Activated T-helper 17 cell treated with anti-CD3 and anti-CD28 coated beads, Interleukin-2, amount 50 U/mL, for 72 hours (primary cell): ENCODE measurements around the gene OLFM1. TPM values are rescaled to one million over a fixed set of nuclear protein-coding genes. Genes with fewer than 3 reads are reported as not detected.
"Not testable (repeated sequence)": the region's sequence is repeated elsewhere in the genome, so short reads cannot be mapped to it uniquely, and the experiment has no call there.

ENCODE experiments used
- ATAC-seq: fragments of 150-1000 bp; cut with Tn5 transposase; replicated peaks from 2 replicates; pipeline ENCODE4 v1.10.0; 2021; ENCODE audit warnings: mild to moderate bottlenecking, moderate library complexity
- H3K27ac Mint-ChIP-seq: one replicate; pipeline ENCODE4 v1.8.0; 2022; ENCODE audit warnings: mixed read lengths
- H3K27me3 Mint-ChIP-seq: one replicate; pipeline ENCODE4 v1.8.0; 2022; ENCODE audit warnings: mixed read lengths
- H3K36me3 Mint-ChIP-seq: one replicate; pipeline ENCODE4 v1.8.0; 2022; ENCODE audit warnings: low read depth, mild to moderate bottlenecking, mixed read lengths
- H3K4me1 Mint-ChIP-seq: one replicate; pipeline ENCODE4 v1.8.0; 2022; ENCODE audit warnings: mixed read lengths
- H3K4me3 Mint-ChIP-seq: one replicate; pipeline ENCODE4 v1.8.0; 2022; ENCODE audit warnings: mild to moderate bottlenecking, mixed read lengths
- H3K9me3 Mint-ChIP-seq: one replicate; pipeline ENCODE4 v1.8.0; 2022; ENCODE audit warnings: mixed read lengths
- total RNA-seq, 2 donors: library from RNA; stranded (reverse); gene quantifications; one replicate each; pipeline ENCODE4 v1.2.3, GENCODE V29; 2022

The OLFM1 gene
- total RNA-seq, 2 donors from 2014 or later = 0.32 TPM; not detected in 1

DNA sequence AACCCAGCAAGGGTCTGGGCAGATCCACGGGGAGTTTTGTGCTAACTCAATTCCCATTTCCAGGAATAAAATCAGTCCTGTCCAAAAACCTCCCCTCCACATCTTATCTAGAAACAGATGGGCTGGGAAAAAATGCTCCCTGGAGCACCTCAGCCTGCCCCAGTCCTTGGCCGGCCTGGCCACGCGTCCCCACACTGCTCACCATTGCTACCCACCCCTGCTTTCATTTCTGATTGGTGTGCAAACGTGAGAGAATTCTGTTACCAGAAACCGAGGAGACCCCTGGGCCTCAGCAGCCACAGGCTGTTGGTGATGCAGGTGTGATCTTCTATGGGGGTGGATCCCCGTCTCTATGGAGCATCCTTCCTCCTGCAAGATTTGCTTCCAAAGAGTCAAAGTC is 38.0 kb upstream of the OLFM1 start:
- Mint-ChIP-seq H3K9me3 (no peaks in the 10 kb centered on the region), H3K4me1 (no peaks in the 10 kb centered on the region), H3K27ac (no peak overlapping the region), H3K36me3 (no peaks in the 10 kb centered on the region), H3K27me3 (peaks cover 34% of the 10 kb centered on the region), H3K4me3 (no peak overlapping the region)
- ATAC-seq = no peak

GRCh38 chr9:135050072-135050990 is 37.1 kb upstream of the OLFM1 start:
- H3K4me1 Mint-ChIP-seq = no peaks in the 10 kb centered on the region
- no peak overlapping the region for H3K4me3 Mint-ChIP-seq
- no peak overlapping the region for H3K27ac Mint-ChIP-seq
- no peak for ATAC-seq
- H3K27me3 Mint-ChIP-seq = peaks cover 40% of the 10 kb centered on the region
- H3K9me3 Mint-ChIP-seq = no peaks in the 10 kb centered on the region
- H3K36me3 Mint-ChIP-seq = no peaks in the 10 kb centered on the region

DNA sequence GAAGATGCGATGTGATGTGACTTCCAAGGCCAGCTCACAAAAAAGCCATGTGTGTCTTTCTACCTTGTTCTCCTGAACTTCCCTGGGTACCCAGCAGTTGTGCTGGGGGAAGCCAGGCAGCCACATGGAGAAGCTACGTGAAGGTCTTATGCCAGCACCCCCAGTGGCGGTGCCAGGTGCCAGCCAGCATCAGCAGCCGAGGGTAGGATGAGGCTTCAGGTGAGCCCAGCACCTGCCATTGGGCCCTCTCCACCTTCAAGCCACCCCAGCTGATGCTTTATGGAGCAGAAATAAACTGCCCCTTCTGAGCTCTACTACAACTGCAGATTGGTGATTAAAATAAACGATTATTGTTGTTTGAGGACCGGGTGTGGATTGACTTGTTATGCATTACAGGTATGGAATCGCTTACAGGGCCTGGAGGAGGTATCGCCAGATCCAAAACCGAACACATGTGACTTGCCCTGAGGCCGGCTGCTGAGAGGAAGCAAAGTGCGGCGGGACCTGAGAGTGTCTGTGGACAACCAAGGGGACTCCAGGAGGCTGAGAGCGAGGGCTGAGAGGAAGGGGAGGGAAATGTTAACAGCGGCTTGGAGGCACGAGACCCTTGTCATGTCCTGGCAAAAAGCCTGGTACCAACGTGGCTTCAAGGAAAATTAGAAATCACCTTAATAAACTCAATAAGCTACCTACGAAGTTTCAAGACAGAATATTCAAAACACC is 36.0 kb upstream of the OLFM1 start:
- H3K36me3 Mint-ChIP-seq = no peaks in the 10 kb centered on the region
- peaks cover 42% of the 10 kb centered on the region for H3K27me3 Mint-ChIP-seq
- ATAC-seq = no peak
- no peak overlapping the region for H3K4me3 Mint-ChIP-seq
- H3K9me3 Mint-ChIP-seq = no peaks in the 10 kb centered on the region
- H3K27ac Mint-ChIP-seq = no peak overlapping the region
- H3K4me1 Mint-ChIP-seq = no peaks in the 10 kb centered on the region

DNA sequence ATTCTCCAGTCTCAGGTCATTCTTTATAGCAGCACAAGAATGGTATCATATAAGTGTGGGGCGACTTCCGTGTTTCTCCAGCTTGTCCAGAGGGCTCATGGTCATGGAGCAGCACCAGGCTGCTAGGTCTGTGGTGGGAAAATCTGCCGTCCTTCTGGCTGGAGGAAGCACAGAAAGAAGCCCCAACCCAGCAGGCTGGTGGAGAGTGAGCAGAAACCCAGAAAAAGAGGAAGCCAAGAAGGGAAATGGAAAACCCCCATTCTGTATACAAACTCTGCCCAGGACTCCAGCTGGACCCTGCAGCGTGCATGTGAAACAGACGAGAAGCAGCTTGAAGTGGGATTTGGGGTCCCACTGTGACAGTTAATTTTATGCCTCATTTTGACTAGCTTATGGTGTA is 34.3 kb upstream of the OLFM1 start:
- no peak for ATAC-seq
- H3K4me1 Mint-ChIP-seq = no peaks in the 10 kb centered on the region
- H3K36me3 Mint-ChIP-seq = no peaks in the 10 kb centered on the region
- no peak overlapping the region for H3K27ac Mint-ChIP-seq
- no peak overlapping the region for H3K4me3 Mint-ChIP-seq
- H3K9me3 Mint-ChIP-seq = no peaks in the 10 kb centered on the region
- H3K27me3 Mint-ChIP-seq = peaks cover 49% of the 10 kb centered on the region

DNA sequence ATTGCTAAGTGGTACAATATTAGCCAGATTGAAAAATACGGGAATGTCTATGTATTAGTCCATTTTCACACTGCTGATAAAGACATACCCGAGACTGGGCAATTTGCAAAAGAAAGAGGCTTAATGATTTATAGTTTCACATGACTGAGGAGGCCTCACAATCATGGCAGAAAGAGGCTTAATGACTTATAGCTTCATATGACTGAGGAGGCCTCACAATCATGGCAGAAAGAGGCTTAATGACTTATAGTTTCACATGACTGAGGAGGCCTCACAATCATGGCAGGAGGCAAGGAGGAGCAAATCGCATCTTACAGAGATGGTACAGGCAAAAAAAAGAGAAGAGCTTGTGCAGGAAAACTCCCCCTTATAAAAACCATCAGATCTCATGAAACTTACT is 32.3 kb upstream of the OLFM1 start:
- Mint-ChIP-seq H3K4me3 (no peak overlapping the region), H3K27me3 (peaks cover 48% of the 10 kb centered on the region), H3K9me3 (no peaks in the 10 kb centered on the region), H3K4me1 (no peaks in the 10 kb centered on the region), H3K27ac (no peak overlapping the region), H3K36me3 (no peaks in the 10 kb centered on the region)
- ATAC-seq = no peak

- Mint-ChIP-seq H3K27ac (no peak overlapping the region), H3K4me3 (no peak overlapping the region), H3K27me3 (peaks cover 43% of the 10 kb centered on the region), H3K36me3 (no peaks in the 10 kb centered on the region), H3K9me3 (no peaks in the 10 kb centered on the region), H3K4me1 (no peaks in the 10 kb centered on the region)
- no peak for ATAC-seq
Observed at GRCh38 chr9:135056541-135056940, 30.9 kb upstream of the OLFM1 start.

DNA sequence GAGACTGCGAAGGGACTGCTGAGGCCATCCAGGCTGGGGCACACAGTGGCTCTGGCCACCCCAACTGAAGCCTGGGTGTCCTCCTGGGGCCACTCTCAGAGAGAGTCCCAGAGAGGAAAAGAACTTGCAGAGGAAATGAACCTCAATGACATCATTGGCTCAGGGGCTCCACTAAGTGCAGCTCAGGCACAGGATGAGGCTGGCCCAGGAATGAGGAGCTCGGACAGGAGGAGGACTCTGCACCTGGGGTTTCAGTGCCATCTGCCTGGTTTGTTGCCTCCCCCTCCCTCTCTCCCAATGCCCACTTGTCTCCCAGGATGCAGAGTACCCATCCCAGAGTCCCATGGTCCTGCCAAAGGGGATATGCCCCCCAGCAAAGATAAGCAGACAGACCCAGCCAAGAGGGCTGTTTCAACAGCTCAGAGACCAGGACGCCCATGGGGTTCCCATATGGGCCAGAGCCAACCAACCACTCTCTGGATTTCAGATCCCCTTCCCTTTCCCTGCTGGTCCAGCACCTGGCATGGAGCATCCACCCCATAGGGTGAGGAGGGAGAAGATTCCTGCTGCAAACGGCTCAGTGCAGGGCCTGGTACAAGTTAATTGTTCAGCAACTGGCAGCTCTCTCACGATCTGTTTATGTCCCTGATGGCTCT is 26.9 kb upstream of the OLFM1 start:
- no peak for ATAC-seq
- Mint-ChIP-seq H3K36me3 (no peaks in the 10 kb centered on the region), H3K4me1 (no peaks in the 10 kb centered on the region), H3K9me3 (peaks cover 7% of the 10 kb centered on the region), H3K27me3 (peaks cover 28% of the 10 kb centered on the region), H3K27ac (no peak overlapping the region), H3K4me3 (no peak overlapping the region)

DNA sequence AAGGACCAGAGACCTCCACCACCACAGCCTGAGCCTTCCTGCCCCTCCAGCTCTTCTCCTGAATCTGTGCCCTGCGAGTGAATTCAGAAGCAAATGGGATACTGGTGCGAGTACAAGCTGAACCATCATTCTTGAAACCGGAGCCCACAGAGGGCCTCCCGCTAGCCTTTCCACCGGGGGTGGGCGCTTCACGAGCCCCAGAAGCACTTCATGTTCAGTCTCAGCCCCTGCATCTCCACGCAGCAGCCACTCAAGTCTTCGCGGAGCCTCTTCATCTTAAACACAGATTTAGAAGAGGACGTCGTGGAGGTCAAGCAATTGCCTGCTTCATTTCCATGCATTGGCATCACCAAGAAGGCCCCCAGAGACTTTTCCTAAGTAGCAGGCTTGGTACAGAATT is 26.0 kb upstream of the OLFM1 start:
- Mint-ChIP-seq H3K4me1 (no peaks in the 10 kb centered on the region), H3K27ac (no peak overlapping the region), H3K4me3 (no peak overlapping the region), H3K27me3 (peaks cover 30% of the 10 kb centered on the region), H3K9me3 (peaks cover 7% of the 10 kb centered on the region), H3K36me3 (no peaks in the 10 kb centered on the region)
- ATAC-seq = no peak

GRCh38 chr9:135062254-135062653 is 25.2 kb upstream of the OLFM1 start:
- Mint-ChIP-seq H3K27me3 (peaks cover 26% of the 10 kb centered on the region), H3K4me1 (no peaks in the 10 kb centered on the region), H3K4me3 (no peak overlapping the region), H3K27ac (no peak overlapping the region), H3K36me3 (no peaks in the 10 kb centered on the region), H3K9me3 (peaks cover 7% of the 10 kb centered on the region)
- no peak for ATAC-seq

GRCh38 chr9:135063466-135063865 is 24.0 kb upstream of the OLFM1 start:
- H3K4me3 Mint-ChIP-seq, ATAC-seq, H3K4me1 Mint-ChIP-seq, H3K9me3 Mint-ChIP-seq, H3K36me3 Mint-ChIP-seq, H3K27ac Mint-ChIP-seq: not testable (repeated sequence)
- peaks cover 26% of the 10 kb centered on the region for H3K27me3 Mint-ChIP-seq

- H3K36me3 Mint-ChIP-seq, ATAC-seq, H3K27ac Mint-ChIP-seq, H3K4me3 Mint-ChIP-seq, H3K4me1 Mint-ChIP-seq, H3K9me3 Mint-ChIP-seq: not testable (repeated sequence)
- H3K27me3 Mint-ChIP-seq = peaks cover 27% of the 10 kb centered on the region
Observed at GRCh38 chr9:135063888-135064287, 23.6 kb upstream of the OLFM1 start.

- no peak overlapping the region for H3K4me3 Mint-ChIP-seq
- no peak for ATAC-seq
Observed at GRCh38 chr9:135065151-135065550, 22.3 kb upstream of the OLFM1 start.

DNA sequence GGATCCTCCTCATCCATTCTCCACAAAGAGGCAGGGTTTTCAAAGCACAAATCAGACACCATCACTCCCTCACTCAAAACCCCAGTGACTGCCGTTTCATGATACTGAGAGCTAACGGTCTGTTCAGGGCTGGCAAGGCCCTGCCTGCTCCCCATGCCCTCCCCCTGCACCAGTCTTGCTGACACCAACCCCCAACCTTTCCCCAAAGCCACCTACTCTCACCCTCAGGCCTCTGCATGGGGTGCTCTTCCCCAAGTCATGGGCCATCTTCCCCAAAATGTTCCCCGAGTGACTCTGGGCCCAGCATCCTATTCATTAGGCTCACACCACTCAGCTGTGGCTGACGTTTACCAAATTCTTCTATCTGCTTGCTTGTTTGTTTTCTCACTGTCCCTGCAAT is 21.7 kb upstream of the OLFM1 start:
- H3K27ac Mint-ChIP-seq = no peak overlapping the region
- peaks cover 7% of the 10 kb centered on the region for H3K9me3 Mint-ChIP-seq
- no peaks in the 10 kb centered on the region for H3K36me3 Mint-ChIP-seq
- ATAC-seq = no peak
- no peak overlapping the region for H3K4me3 Mint-ChIP-seq
- H3K27me3 Mint-ChIP-seq = peaks cover 35% of the 10 kb centered on the region
- H3K4me1 Mint-ChIP-seq = no peaks in the 10 kb centered on the region

More at GRCh38 chr9:135065151-135065550, 22.3 kb upstream of the OLFM1 start:
- no peak overlapping the region for H3K27ac Mint-ChIP-seq
- no peaks in the 10 kb centered on the region for H3K4me1 Mint-ChIP-seq
- no peaks in the 10 kb centered on the region for H3K36me3 Mint-ChIP-seq
- peaks cover 33% of the 10 kb centered on the region for H3K27me3 Mint-ChIP-seq
- peaks cover 7% of the 10 kb centered on the region for H3K9me3 Mint-ChIP-seq

DNA sequence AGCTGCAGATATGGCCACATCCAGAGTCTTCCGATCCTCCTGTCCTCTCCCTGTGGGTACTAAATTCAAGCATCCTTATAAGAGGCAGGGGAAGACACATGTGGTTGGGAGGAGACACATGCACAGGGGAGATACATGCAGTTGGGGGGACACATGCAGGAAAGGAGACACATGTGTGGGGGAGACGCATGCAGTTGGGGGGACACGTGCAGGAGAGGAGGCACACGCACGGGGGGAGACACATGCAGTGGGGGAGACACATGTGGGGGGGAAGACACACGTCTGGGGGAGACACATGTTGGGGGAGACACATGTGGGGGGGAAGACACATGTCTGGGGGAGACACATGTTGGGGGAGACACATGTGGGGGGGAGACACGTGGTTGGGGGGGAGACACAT is 21.2 kb upstream of the OLFM1 start:
- H3K27me3 Mint-ChIP-seq = peaks cover 35% of the 10 kb centered on the region
- no peak for ATAC-seq
- H3K4me1 Mint-ChIP-seq = no peaks in the 10 kb centered on the region
- H3K27ac Mint-ChIP-seq = no peak overlapping the region
- H3K9me3 Mint-ChIP-seq = peaks cover 7% of the 10 kb centered on the region
- no peaks in the 10 kb centered on the region for H3K36me3 Mint-ChIP-seq
- H3K4me3 Mint-ChIP-seq = no peak overlapping the region
